Hepatocyte (in vitro differentiated cells): ENCODE results near the gene ADAM8. TPM values are rescaled to one million over a fixed set of nuclear protein-coding genes. Genes with fewer than 3 reads are reported as not detected.

Source experiments
- DNase-seq: peaks from one replicate; pipeline ENCODE4 v3.0.0-alpha.2; 2016; ENCODE audit warnings: low spot score
- H2AFZ ChIP-seq: fragments of 200-600 bp; sonication (generic); 2 replicates; pipeline ENCODE4 v1.6.0; 2016; ENCODE audit warnings: antibody characterized with exemption, mild to moderate bottlenecking
- H3K27ac ChIP-seq: fragments of 200-600 bp; sonication (generic); 2 replicates; pipeline ENCODE4 v1.5.1; 2016; ENCODE audit warnings: mild to moderate bottlenecking
- H3K27me3 ChIP-seq: fragments of 200-600 bp; sonication (generic); 2 replicates; pipeline ENCODE4 v1.6.1; 2016
- H3K36me3 ChIP-seq: fragments of 200-600 bp; sonication (generic); replicated peaks from 2 replicates; pipeline ENCODE4 v1.5.1; 2016; ENCODE audit warnings: low read depth; ENCODE audit not compliant: insufficient read depth
- H3K4me1 ChIP-seq: fragments of 200-600 bp; sonication (generic); 2 replicates; pipeline ENCODE4 v1.5.1; 2016; ENCODE audit warnings: mild to moderate bottlenecking, moderate library complexity; ENCODE audit not compliant: insufficient read depth
- H3K4me2 ChIP-seq: fragments of 200-600 bp; sonication (generic); 2 replicates; pipeline ENCODE4 v1.6.0; 2016
- H3K4me3 ChIP-seq: fragments of 200-600 bp; sonication (generic); 2 replicates; pipeline ENCODE4 v1.5.1; 2016; ENCODE audit warnings: mild to moderate bottlenecking
- H3K79me2 ChIP-seq: fragments of 200-600 bp; sonication (generic); 2 replicates; pipeline ENCODE4 v1.6.0; 2017; ENCODE audit warnings: mild to moderate bottlenecking
- H3K9me2 ChIP-seq: fragments of 200-600 bp; sonication (generic); replicated peaks from 2 replicates; pipeline ENCODE4 v1.6.0; 2017; ENCODE audit warnings: mild to moderate bottlenecking; ENCODE audit not compliant: insufficient read depth
- H3K9me3 ChIP-seq: fragments of 200-600 bp; sonication (generic); 2 replicates; pipeline ENCODE4 v1.5.1; 2016; ENCODE audit warnings: low read depth, mild to moderate bottlenecking
- H4K20me1 ChIP-seq: fragments of 200-600 bp; sonication (generic); 2 replicates; pipeline ENCODE4 v1.6.0; 2016; ENCODE audit warnings: mild to moderate bottlenecking; ENCODE audit not compliant: insufficient read depth, poor library complexity, severe bottlenecking
- EZH2 ChIP-seq: fragments of 200-600 bp; sonication (generic); IDR thresholded peaks from 2 replicates; pipeline ENCODE4 v1.6.1; 2016; ENCODE audit warnings: antibody characterized with exemption, mild to moderate bottlenecking, borderline replicate concordance
- EZH2phosphoT487 ChIP-seq: fragments of 200-600 bp; sonication (generic); IDR thresholded peaks from one replicate; pipeline ENCODE4 v1.6.1; 2018; ENCODE audit warnings: antibody characterized with exemption, mild to moderate bottlenecking, low read depth, moderate library complexity; ENCODE audit not compliant: unreplicated experiment, severe bottlenecking
- WGBS: methylation state at CpG from one replicate; pipeline ENCODE4 v1.1.6; 2016; ENCODE audit warnings: low lambda C conversion rate; ENCODE audit errors: missing lambda C conversion rate; 5-methylcytosine and 5-hydroxymethylcytosine counted together
- polyA plus RNA-seq: library from polyadenylated mRNA; unstranded; fragments of >200 nt; fragmentation: Nextera tagmentation; extraction: Ambion mirVana; gene quantifications from 2 replicates; pipeline ENCODE4 v1.2.1, GENCODE V29; 2016
- total RNA-seq: library from RNA; depleted of rRNA; stranded (reverse); fragments of >200 nt; gene quantifications from 2 replicates; pipeline ENCODE4 v1.2.3, GENCODE V29; 2014
- TF ChIP-seq, protein P1 (sequence below): fragments of 200-600 bp; sonication (generic); IDR thresholded peaks from 2 replicates; pipeline ENCODE4 v1.5.1; 2016; ENCODE audit warnings: antibody characterized with exemption, mild to moderate bottlenecking; ENCODE audit not compliant: poor library complexity

ADAM8 gene
- total and polyA plus RNA-seq, 2 experiments from 2014 or later, result 1.9 to 3.0 TPM

DNA sequence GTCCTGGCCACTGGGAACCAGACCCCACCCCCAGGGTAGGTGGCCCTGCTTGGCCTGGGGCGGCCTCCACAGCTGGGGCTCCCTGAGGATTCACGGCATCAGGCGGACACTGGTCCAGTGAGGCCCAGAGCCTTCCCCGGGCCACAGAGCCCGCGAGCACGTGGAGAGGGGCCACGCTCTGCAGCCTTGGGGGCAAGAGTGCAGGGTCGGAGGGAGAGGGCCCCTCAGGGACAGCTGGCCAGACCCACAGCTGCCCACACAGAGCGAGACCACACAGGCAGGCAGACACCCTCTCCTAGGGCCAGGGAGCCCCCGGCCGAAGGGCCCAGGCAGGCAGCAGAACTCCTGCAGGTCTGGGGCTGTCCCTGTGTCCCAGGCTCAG lies 28.3 kb downstream of the ADAM8 start:
- H4K20me1 ChIP-seq, result no peaks in the 10 kb centered on the region
- no peaks in the 10 kb centered on the region for H3K9me3 ChIP-seq
- no peak overlapping the region for H2AFZ ChIP-seq
- H3K4me2 ChIP-seq, result no peak overlapping the region
- H3K4me3 ChIP-seq, result no peak overlapping the region
- no peaks in the 10 kb centered on the region for H3K27me3 ChIP-seq
- TF ChIP-seq EZH2phosphoT487 (no peak), EZH2 (no peak)
- TF ChIP-seq, protein P1, sequence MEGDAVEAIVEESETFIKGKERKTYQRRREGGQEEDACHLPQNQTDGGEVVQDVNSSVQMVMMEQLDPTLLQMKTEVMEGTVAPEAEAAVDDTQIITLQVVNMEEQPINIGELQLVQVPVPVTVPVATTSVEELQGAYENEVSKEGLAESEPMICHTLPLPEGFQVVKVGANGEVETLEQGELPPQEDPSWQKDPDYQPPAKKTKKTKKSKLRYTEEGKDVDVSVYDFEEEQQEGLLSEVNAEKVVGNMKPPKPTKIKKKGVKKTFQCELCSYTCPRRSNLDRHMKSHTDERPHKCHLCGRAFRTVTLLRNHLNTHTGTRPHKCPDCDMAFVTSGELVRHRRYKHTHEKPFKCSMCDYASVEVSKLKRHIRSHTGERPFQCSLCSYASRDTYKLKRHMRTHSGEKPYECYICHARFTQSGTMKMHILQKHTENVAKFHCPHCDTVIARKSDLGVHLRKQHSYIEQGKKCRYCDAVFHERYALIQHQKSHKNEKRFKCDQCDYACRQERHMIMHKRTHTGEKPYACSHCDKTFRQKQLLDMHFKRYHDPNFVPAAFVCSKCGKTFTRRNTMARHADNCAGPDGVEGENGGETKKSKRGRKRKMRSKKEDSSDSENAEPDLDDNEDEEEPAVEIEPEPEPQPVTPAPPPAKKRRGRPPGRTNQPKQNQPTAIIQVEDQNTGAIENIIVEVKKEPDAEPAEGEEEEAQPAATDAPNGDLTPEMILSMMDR, result no peak
- peaks cover 11% of the 10 kb centered on the region for H3K4me1 ChIP-seq
- 96% methylated on average over 12 of the region's 12 CpGs for WGBS
- no peaks in the 10 kb centered on the region for H3K9me2 ChIP-seq
- no peak overlapping the region for H3K27ac ChIP-seq
- H3K79me2 ChIP-seq, result no peaks in the 10 kb centered on the region
- no peaks in the 10 kb centered on the region for H3K36me3 ChIP-seq
- no peak for DNase-seq

DNA sequence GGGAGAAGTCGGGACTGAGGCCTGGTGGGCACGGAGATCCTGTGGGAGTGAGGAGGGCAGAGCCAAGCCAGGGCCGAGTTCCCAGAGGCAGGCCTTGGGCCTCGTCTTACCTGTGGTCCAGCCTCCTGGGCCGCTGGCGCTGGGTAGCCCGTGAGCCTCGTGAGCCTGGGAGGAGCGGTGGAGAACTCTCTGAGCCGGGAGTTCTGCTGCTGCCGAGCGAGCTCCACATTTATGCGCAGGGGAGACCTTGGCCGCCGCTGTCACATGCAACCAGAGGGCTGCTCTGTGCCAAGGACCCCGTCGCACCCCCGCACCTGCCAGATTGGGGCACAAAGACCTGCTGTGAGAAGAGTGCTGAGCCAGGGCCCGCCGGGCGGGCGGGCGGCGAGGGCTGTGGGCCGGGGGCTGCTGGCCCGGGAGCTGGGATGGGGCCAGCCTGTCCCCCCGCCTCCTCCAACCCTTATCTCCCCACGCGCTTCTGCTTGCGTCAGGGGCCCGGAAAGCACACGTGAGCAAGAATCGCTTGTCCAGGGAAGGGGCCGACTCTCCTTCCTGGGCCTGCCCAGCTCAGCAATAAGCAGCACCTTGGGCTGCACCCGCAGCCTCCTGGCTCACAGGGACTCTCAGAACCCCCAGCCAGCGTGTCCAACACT lies 28.9 kb downstream of the ADAM8 start:
- H3K4me2 ChIP-seq, result no peak overlapping the region
- no peak overlapping the region for H3K27ac ChIP-seq
- H4K20me1 ChIP-seq, result no peaks in the 10 kb centered on the region
- no peaks in the 10 kb centered on the region for H3K9me3 ChIP-seq
- 90% methylated on average over 23 of the region's 36 CpGs for WGBS
- H3K27me3 ChIP-seq, result no peaks in the 10 kb centered on the region
- H3K36me3 ChIP-seq, result no peaks in the 10 kb centered on the region
- TF ChIP-seq EZH2, result no peak
- no peak for TF ChIP-seq EZH2phosphoT487
- TF ChIP-seq, protein P1, result no peak
- H3K4me1 ChIP-seq, result peaks cover 11% of the 10 kb centered on the region
- no peak overlapping the region for H2AFZ ChIP-seq
- no peaks in the 10 kb centered on the region for H3K9me2 ChIP-seq
- no peaks in the 10 kb centered on the region for H3K79me2 ChIP-seq
- no peak for DNase-seq
- H3K4me3 ChIP-seq, result no peak overlapping the region

DNA sequence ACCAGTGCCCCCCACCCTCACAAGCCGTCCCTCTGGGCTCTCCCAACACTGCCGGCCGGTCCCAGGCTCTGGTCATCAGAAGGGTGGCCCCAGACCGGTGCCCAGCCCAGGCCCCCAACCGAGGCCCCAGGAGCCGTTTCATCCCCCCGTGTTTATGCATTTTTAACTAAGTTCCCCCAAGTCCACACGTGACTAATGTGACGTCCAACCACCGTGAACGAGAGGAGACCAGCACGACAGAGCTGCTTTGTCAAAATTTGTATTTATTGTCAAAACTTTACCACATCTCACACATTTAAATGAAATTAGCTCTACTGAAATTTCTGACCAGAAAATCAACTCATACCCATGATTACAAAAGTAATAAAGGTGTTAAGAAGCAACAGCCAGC lies 30.4 kb downstream of the ADAM8 start:
- Histone ChIP-seq H3K79me2 (no peaks in the 10 kb centered on the region), H3K9me3 (no peaks in the 10 kb centered on the region), H3K9me2 (no peaks in the 10 kb centered on the region), H4K20me1 (no peaks in the 10 kb centered on the region), H2AFZ (no peak overlapping the region), H3K27ac (peak overlapping the region; percentile 72), H3K4me3 (no peak overlapping the region), H3K36me3 (no peaks in the 10 kb centered on the region), H3K27me3 (no peaks in the 10 kb centered on the region), H3K4me1 (peaks cover 11% of the 10 kb centered on the region), H3K4me2 (peak overlapping the region; percentile 55)
- 82% methylated on average over 10 of the region's 12 CpGs for WGBS
- no peak for TF ChIP-seq EZH2phosphoT487
- TF ChIP-seq EZH2, result no peak
- TF ChIP-seq, protein P1, result no peak
- DNase-seq, result no peak
